SW480 (cell line): ENCODE measurements around the gene SRSF9.
A peak's percentile ranks its signal among the peaks of the same experiment; 100 is the strongest.
"Not testable (repeated sequence)": the region's sequence is repeated elsewhere in the genome, so short reads cannot be mapped to it uniquely, and the experiment has no call there.

Source experiments
- DNase-seq: peaks from one replicate; pipeline ENCODE4 v3.0.0-alpha.2; 2016; ENCODE audit warnings: low spot score

The SRSF9 gene

DNA sequence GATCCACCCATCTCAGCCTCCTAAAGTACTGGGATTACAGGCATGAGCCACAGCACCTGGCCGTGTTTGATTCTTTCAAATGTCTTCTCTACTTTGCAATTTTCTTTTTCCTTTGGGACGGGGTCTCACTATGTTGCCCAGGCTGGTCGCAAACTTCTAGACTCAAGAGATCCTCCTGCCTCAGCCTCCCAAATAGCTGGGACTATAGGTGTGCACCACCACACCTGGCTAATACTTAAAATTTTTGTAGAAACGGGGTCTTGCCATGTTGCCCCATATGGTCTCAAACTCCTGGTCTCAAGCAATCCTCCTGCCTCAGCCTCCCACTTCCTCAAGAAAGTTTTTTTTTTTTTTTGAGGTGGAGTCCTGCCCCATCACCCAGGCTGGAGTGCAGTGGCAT is 21.6 kb downstream of the SRSF9 start:
- DNase-seq = no peak

DNA sequence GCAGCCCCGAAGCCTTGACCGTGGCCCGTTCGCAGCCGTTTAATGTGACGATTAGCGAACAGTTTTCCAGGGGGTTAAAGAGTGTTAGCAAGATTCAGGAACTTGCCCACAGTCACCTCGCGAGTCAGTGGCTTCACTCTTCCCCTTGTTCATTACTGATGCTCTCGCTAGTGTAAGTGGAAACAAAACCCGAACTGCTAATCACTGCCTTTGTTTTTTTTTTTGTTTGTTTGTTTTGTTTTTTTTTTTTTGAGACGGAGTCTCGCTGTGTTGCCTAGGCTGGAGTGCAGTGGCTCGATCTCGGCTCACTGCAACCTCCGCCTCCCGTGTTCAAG is 22.7 kb downstream of the SRSF9 start:
- DNase-seq = not testable (repeated sequence)

- peak; percentile 76 for DNase-seq
Measured at GRCh38 chr12:120445911-120446843, 23.4 kb downstream of the SRSF9 start, which contains the start of the genes GATC and TRIAP1. GATC (plus strand) TSS chr12:120446444; CDS start chr12:120446481, 37 bp downstream. TRIAP1 (minus strand) TSS chr12:120446384; CDS start chr12:120446372, 12 bp downstream.

- DNase-seq = no peak
Measured at GRCh38 chr12:120444676-120445075, 24.9 kb downstream of the SRSF9 start.

DNA sequence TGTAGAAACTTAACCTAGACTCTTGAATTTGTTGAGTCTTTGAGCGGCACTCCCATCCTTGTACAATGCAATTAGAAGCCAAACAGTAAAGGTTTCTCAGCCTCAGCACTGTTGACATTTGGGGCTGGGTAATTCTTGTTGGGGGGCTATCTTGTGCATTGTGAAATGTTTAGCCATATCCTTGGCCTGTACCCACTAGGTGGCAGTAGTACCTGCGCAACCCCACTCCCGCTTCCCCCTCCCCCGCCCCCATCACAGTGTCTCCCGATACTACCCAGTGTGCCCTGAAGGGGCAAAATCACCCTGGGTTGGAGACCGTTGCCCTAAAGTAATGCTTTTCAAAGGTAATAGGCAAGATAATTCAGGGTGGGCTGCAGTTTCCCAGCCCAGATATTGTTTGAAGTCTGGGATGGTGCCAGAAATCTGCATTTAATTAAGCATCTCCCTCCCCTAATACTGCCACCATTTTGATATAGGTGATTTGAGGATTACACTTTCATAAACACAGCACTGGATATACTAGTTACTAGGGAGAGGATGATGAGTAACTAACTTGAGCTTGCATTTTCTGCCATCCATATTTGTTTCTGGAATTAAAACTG is 29.8 kb downstream of the SRSF9 start:
- DNase-seq = peak; percentile 60

- no peak for DNase-seq
Measured at GRCh38 chr12:120438495-120439198, 30.9 kb downstream of the SRSF9 start.

GRCh38 chr12:120437735-120438494 is 31.6 kb downstream of the SRSF9 start, which contains the start of gene COX6A1:
COX6A1 (plus strand) TSS chr12:120438113; CDS start chr12:120438127, 14 bp downstream.
- peak; percentile 99 for DNase-seq

- DNase-seq = no peak
Measured at GRCh38 chr12:120432772-120433525, 36.6 kb downstream of the SRSF9 start.

- DNase-seq = no peak
Measured at GRCh38 chr12:120429368-120429767, 40.2 kb downstream of the SRSF9 start.

DNA sequence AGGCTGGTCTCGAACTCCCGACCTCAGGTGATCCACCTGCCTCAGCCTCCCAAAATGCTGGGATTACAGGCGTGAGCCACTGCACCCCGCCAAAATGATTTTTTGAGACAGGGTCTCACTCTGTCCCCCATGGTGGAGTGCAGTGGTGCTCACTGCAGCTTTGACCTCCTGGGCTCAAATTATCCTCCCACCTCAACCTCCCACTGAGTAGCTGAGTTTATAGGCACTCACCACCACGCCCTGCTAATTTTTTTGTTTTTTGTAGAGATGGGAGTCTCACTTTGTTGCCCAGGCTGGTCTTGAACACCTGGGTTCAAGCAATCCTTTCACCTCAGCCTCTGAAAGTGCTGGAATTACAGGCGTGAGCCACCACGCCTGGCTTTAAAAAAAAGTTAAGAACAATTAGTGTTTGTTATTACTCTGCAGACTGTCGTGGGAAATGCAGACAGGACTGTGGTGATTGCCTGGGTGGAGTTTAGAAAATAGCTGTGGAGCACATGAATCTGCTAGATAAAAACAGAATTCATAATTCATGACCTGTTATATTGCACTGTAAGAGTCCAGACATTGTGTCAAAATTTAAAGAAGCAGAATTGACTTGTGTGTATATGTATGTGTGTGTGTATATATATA is 40.8 kb downstream of the SRSF9 start:
- no peak for DNase-seq

GRCh38 chr12:120425797-120426196 is 43.8 kb downstream of the SRSF9 start:
- DNase-seq = no peak

GRCh38 chr12:120422892-120423456 is 46.6 kb downstream of the SRSF9 start:
- no peak for DNase-seq

GRCh38 chr12:120421701-120422100 is 47.8 kb downstream of the SRSF9 start:
- no peak for DNase-seq

GRCh38 chr12:120417917-120418580 is 51.5 kb downstream of the SRSF9 start:
- no peak for DNase-seq

DNA sequence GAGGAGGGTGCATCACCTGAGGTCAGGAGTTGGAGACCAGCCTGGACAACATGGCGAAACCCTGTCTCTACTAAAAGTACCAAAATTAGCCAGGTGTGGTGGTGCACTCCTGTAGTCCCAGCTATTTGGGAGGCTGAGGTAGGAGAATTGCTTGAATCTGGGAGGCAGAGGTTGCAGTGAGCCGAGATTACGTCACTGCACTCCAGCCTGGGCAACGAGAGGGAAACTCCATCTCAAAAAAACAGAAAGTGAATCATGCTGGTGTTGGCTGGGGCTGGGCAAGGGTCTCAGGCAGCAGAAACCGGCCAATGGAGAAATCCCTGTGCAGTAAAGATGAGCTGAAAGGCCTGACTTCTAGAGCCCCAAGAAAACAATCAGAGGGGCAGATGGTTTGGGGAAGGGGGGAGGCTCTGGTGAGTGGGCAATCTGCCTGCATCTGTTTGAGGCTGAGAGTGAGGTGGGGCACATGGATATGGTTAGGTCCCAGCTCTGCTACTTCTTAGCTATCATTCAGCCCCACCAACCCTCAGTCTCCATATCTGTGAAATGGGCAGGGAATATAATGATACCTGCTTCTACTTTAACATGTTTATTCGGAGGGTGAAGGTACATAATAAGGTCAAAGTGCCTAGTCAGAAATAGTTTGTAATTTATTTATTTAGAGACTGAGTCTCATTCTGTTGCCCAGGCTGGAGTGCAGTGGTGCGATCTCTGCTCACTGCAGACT is 52.9 kb downstream of the SRSF9 start:
- no peak for DNase-seq

GRCh38 chr12:120413901-120414695 is 55.5 kb downstream of the SRSF9 start:
- DNase-seq = no peak

GRCh38 chr12:120412421-120412820 is 57.1 kb downstream of the SRSF9 start:
- no peak for DNase-seq
